LNCaP clone FGC (cell line): ENCODE results near the gene TMA7B.

Experiments
- DNase-seq: peaks from one replicate; pipeline ENCODE4 v3.0.0-alpha.2; 2011; ENCODE audit warnings: low read depth
- H3K4me3 ChIP-seq: 2 replicates; pipeline ENCODE4 v1.5.1; 2011; ENCODE audit warnings: mild to moderate bottlenecking, low read depth, low read length, control low read depth
- TF ChIP-seq, protein P1 (sequence below): IDR thresholded peaks from 2 replicates; pipeline ENCODE4 v1.5.1; 2012; ENCODE audit warnings: mild to moderate bottlenecking; ENCODE audit not compliant: control insufficient read depth, insufficient read depth; ENCODE audit errors: extremely low read depth

Gene TMA7B

DNA sequence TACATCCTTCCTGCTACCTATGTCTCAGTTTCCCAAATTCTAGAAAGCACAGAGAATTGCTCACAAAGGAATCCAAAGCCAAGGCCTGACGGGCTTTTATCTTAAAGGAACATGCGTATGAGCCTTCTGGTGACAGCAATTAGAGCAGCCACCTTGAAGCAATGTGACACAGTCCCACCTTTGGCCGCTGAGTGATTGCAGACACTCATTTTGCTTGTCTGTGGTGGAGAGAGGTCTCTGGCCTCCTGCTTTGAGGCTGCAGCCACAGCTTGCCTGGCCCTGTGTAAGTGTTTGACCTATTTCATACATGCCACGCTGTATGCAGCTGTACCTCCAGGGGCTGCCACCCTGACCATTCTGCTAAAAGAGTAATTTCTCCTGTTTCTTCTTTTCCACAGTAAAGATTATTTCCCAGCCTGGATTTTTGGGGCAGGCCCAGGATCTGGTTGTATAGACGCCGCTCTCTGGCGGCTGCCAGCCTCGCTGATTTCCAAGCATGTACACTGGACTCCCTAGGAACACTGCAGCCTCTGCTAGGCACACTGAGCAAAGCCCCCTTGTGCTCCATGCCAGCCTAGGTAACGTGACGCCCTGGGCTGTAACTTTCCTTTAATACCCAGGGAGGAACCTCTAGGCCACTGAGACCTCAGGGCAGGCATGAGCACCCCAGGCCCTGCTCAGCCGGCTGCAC is 1.1 kb upstream of the TMA7B start:
- TF ChIP-seq, protein P1, sequence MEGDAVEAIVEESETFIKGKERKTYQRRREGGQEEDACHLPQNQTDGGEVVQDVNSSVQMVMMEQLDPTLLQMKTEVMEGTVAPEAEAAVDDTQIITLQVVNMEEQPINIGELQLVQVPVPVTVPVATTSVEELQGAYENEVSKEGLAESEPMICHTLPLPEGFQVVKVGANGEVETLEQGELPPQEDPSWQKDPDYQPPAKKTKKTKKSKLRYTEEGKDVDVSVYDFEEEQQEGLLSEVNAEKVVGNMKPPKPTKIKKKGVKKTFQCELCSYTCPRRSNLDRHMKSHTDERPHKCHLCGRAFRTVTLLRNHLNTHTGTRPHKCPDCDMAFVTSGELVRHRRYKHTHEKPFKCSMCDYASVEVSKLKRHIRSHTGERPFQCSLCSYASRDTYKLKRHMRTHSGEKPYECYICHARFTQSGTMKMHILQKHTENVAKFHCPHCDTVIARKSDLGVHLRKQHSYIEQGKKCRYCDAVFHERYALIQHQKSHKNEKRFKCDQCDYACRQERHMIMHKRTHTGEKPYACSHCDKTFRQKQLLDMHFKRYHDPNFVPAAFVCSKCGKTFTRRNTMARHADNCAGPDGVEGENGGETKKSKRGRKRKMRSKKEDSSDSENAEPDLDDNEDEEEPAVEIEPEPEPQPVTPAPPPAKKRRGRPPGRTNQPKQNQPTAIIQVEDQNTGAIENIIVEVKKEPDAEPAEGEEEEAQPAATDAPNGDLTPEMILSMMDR: no peak
- DNase-seq: no peak
- H3K4me3 ChIP-seq: no peak overlapping the region

DNA sequence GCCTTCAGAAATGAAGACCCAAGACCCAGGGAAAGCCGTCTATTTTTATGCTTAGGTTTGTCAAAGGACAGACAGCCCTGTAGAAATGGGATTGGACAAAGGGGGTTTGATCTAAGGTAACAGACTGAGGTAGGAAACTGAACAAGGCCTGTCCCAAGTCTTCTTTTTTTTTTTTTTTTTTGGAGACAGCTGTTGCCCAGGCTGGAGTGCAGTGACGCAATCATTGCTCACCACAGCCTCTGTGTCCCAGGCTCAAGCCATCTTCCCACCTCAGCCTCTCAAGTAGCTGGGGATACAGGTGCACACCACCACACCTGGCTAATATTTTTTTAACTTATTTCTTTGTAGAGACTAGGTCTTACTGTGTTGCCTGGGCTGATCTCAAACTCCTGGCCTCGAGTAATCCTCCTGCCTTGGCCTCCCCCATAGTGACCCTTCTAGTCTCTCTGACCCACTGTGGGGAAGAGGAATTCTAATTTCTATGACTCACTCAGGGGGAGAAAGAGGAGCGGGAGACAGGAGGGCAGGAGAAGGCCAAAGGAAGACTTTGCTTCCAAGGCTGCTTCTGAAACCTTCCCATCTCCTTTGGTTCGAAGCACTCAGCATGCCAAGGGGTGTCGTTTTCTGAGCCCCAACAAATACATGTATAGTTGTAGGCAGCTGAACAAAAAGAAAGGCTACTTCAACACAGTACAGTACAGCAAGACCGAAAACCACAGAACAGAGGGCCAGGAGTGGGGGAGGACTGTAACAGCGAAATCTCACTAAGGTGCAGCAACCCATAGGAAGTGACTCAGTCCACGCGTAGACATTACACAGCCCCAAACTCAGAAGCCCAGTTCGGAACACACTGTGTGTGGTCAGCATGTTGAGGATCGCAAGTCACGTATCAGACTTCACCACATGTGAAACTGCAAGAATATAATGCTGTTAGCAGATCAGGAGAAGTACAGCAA is 872 bp downstream of the TMA7B start:
- no peak overlapping the region for H3K4me3 ChIP-seq
- TF ChIP-seq, protein P1: no peak
- DNase-seq: no peak

DNA sequence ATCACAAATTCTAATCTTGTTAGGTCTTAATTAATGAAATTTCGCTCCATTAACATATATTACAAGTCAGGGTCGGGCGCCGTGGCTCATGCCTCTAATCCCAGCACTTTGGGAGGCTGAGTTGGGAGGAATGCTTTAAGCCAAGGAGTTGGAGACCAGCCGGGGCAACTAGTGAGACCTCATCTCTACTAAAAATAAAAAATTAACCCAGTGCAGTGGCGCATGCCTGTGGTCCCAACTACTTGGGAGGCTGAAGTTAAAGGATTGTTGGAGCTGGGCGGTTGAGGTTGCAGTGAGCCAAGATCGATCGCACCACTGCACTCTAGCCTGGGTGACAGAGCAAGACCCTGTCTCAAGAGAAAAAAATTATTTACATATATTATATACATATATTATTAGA is 1.9 kb downstream of the TMA7B start:
- DNase-seq: no peak
- no peak overlapping the region for H3K4me3 ChIP-seq
- TF ChIP-seq, protein P1: no peak

DNA sequence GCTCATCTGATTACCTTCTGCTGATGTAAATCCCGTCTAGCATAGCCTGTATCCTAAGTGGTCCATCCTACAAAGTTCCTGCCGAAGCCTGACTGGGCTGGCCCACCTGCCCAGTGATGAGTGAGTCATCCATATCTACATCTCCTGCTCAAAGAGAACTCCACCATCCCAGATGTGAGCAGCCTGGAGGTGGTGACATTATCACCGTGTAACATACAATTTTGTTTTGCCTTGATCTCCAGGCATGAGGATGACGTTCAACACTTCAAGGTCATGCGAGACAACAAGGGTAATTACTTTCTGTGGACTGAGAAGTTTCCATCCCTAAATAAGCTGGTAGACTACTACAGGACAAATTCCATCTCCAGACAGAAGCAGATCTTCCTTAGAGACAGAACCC is 5.6 kb downstream of the TMA7B start:
- no peak overlapping the region for H3K4me3 ChIP-seq
- TF ChIP-seq, protein P1: no peak
- DNase-seq: no peak

DNA sequence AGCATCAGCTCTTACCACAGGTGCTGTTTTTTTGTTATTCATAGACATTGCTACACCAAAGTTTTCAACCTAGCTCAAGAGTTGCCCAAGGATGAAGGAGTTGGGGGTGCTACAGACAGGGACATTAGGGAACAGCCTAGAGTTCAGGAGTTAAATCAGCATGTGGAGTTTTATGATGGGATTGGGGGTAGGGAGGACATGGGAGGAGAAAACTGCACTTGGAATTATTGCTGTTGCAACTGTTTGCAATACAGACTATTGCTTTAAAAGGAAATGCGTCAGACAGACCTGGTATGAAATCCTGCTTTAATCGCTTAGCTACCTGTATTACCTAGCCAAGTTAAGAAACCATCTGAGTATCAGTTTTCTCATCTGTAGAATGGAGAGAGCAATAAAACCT is 6.3 kb downstream of the TMA7B start:
- TF ChIP-seq, protein P1: no peak
- H3K4me3 ChIP-seq: no peak overlapping the region
- no peak for DNase-seq

DNA sequence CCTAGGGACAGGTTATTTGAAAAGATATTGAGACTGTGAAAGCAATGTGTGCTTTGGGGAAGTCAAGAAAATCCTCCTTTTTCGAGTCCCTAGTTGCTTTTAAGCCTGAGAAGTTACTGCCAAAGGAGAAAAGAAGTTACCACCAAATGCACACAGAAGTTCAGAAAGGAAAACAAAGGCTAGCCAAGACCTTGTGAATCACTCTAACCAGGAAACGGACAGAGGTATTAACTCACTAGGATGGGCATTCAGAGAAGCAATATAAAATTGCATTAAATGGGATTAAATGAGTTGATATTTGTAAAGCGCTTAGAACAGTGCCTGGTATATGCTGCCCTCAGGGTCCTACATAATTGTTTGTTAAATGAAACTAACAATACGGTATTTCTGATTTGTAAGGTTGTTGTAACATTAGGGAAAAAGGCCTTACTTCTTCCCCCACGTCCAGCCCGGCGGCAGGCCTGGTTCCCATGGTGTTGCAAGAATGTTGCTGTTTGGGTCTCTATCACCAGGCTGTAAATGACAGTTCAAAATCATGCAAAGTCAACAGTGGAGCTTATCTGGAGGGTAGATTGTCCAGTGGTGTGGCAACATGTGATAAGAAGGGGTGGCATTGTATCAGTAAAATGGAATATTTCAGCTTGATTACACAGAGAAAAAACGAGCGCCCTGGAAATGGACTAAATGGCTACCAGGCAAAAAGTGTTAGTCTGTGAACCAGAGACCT is 7.1 kb downstream of the TMA7B start:
- no peak for DNase-seq
- TF ChIP-seq, protein P1: no peak
- no peak overlapping the region for H3K4me3 ChIP-seq
